Fibroblast of skin of left biceps (primary cell): ENCODE data around the gene RBP2.

Experiments used
- DNase-seq, 2 experiments: peaks; one replicate each; pipeline ENCODE4 v3.0.0-alpha.2; 2013; ENCODE audit warnings: low read depth in 2 of 2

RBP2 gene

DNA sequence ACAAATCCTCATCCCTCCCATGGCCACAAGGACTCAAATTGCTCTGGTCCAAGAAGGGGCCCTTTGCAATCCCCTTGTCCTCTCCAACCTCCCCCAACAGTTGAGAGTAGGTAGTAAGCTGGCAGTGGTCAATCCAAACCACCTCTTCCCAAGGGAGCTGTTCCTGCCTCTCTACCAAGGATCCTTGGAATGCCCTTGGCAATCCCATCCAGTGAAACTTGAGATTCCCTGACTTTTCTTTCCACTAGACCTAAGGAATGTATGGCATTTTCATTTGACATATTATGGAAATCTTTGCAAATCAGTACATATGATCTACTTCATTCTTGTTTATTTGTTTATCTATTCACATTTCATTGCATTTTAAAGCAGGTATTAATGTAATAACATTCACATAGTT is 4.8 kb upstream of the RBP2 start:
- no peak for DNase-seq

DNA sequence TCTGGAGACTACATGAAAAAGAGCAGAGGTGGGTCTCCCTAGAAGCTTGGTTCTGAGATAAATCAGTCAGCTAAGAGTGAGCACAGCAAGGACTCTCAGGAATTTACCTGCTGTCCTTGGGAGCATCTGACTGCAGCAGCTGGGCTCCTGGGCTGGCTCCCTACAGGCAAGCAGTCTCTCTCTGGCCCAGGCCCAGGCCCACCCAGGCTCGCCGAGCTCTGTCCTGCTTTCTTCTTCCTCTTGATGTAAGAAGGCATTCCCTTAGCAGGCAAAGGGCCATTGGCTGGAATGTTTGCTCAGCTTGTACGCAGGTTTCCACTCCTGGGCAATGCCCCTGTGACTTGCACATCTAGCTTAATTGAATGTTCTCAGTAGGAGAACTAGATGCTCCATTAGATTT is 4.3 kb upstream of the RBP2 start:
- no peak for DNase-seq

DNA sequence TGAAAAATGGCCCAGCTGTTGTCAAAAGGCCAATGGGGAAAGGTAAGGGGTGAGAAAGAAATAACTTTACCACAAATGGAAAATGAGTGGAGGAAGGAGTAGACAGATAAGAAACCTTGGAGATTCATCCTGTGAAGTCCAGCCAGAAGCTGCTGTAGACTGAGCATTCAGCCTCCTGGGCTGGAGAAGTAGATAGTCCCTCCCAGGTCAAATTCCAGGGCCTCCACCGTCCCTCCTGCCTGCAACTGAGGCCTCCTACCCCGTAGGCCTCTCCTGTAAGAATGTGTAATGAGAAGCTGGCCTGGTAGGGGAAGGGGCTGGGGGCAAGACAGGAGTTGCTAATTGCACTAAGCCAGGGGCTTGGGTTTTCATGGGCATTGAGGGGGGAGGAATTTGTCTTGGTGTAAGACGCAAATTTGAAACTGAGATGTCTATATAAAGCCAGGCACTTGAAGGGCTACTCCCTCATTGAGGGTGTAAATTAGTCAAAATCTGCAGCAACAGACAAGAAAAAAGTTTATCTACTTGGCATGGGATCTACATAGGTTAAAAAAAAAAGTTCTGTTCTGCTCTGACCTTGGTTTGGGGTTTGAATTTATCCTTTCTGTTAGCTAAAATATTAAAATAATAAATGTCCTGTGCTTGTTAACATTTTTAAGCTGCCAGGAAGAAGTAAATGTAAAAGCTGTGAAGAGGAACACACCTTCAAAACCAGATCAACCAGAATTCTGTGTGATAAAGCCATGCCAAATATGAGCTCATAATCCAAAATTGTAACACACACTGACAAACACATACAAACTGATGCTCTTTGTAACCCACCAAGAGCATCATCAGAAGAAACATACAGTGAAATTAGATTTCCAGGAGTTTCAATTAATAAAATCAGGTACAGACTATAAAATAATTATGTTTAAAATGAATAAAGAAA is 1.7 kb upstream of the RBP2 start:
- DNase-seq, result no peak

DNA sequence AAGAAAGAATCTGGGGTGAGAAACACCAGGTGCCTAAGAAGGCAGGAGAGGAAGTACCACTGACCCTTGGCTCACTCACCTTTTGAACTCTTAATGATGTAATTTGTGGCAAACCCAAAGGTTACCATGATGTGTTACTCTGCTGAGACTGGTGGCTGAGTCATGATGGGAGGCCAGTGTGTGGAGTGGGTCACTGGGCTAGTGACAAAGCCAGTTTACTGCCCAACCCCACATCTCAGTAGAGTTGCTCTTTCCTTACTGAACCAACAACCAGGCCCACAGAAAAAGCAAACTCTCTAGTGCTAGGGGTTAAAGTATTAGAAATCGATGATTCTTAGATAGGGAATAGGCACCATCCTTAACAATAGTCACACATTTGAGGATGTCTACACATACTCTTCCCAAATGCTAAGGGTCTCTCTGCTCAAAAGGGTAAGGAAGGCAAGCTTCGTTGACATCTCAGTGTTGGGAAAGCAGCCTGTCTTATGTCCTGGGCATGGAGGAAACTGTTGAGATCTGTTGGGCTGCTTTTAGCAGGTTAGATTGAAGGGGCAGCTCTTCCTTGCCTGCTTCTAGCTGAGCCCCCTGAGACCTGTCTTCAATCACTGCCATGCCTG is 3.1 kb downstream of the RBP2 start:
- DNase-seq, result no peak

DNA sequence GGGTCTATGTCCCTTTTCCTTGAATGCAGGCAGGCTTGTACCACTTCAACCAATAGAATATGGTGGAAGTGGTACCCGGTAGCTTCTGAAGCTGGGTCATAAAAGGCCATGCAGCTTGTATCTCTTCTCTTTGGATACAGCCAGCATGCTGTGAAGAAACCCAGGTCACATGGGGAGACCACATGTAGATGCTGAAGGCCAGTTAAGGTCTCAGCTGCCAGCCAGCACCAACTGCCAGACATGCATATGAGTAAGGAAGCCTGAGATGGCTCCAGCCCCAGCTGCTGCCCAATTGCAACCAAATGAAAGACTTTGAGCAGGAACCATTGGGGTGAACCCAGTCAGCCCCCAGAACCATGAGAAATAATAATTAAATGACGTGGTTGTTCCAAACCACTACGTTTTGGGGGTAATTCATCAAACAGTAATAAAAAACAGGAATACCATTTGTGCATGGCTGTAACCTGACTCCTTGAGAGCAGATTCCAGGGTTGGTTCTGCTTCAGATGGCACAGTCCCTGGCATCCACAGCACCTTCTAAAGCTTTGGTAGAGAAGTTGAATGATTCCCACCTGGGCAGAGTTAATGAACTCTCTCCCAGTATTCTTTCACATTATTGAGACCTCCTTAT is 3.8 kb downstream of the RBP2 start:
- DNase-seq, result no peak

DNA sequence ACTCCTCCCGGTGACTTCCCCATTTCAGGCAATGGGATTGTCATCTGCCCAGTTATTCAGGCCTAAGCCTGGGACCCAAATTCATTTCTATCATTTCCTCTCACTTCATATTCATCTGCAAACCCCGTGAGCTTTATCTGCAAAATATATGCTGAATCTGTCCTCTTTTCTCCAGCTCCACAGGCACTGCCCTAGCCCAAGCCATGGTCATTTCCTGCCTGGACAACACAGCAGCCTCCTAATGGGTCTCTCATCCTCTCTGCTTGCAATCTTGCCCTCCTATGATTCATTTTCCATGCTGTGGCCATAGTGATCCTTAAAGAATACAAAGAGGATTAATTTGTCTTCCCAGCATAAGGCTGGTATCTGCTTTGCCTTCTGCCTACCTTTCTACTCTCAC is 6.1 kb downstream of the RBP2 start:
- DNase-seq, result no peak

DNA sequence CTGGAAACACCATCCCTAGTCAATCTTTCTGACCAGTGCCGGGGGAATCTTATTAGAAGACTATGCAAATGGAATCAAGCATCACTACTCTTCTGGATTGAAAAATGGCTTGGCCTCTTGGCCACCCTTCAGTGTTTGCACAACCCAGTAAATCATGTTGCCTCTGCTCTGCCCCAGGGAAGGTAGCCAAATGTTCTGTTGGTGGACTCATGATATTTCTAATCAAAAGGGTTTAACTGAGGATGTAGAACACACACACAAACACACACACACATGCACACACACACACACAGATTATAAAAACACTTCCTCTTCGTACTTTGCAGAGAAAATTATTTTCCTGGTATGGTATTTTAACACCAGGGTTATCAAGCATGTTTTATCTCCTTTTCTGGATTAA is 7.9 kb downstream of the RBP2 start:
- DNase-seq, result no peak

DNA sequence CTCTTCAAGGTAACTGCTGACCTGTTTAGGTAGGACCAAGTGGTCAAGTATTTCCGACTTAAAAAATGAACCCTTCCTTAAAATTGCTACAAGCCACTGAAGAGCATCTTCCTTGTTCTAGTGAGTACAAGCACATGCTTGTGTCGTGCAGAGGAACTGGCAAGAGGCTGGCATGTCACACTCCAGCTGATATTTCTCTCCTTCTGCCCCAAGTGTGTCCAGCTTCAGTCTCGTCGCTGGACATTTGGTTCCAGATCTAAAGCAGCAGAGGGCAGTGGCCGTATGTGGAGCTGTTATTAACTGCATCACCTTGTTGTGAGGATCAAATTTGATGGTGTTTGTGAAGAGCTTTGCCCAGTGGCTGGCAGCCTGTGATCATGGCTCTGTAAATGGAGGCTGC is 10.0 kb downstream of the RBP2 start:
- no peak for DNase-seq

DNA sequence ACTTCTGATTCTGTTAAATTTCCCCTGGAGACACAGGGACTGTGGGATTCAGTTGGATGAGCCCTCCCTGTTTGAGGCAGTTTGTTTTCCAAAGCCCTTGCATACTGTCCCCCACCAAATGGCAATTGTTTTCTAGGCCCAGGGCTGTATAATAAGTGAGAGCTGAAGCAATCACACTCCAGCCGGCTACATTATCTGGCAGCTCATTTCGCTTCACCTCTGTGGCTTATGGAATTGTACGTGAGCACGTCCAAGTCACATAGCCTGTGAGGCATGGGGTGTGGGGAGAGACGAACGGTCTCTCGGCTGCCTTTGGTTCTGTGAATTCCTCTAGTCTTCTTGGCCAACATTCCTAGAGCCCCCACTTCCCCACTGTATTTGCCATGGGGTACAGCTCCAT is 10.7 kb downstream of the RBP2 start:
- DNase-seq, result no peak

DNA sequence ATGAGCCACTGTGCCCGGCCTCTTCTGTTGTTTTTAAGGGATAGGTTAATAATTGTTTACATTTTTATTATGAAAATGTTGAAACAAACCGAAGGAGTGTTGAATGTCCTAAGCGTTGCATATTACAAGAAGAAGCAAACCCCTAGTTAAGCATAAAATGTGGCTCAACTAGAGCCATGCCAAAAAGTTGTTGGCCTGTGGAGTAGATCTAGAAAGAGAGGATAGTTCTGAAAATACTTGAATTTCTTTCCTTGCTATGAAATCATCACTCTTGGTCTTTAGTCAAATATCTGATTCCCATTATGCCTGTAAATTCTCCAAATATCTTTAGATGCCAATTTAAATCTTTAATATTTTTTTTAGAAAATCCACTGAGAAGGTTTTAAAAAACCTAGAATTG is 12.8 kb downstream of the RBP2 start:
- DNase-seq, result no peak

DNA sequence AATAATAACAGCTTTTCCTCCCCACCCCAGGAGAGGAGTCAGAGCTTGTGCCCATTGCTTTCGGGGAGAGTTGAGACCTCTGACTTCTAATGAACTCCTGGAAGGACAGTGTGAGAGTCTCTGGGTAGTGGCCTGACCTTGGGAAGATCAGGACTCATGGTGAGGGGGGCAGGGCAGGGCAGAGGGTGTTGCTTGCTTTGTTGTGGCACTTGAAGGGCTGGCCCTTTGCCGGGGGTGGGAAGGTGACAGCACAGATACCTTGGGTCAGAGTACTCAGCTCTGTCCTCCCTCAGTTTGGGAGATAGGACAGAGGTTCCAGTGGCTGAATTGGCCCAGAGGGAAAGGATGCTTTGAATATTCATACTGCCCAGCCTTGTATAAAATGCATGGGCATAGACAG is 15.8 kb downstream of the RBP2 start:
- no peak for DNase-seq

DNA sequence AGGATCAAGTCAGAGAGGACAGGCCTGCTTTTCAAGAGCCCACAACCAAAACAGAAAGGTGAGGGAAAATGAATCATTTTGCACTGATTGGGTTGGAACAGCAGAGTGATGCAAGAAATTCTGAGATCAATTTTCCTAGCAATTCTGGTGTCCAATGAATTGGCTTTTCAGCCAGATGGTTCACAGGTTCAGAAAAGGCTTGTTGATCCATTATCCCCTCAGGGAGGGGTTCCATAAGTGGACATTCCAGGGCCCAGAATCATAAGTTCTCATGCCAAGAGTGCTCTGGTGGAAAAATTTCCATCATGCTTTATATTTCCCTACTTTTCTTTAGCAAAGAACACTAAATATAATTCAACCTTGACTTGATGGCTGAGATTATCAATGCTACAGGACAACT is 16.2 kb downstream of the RBP2 start:
- no peak for DNase-seq

DNA sequence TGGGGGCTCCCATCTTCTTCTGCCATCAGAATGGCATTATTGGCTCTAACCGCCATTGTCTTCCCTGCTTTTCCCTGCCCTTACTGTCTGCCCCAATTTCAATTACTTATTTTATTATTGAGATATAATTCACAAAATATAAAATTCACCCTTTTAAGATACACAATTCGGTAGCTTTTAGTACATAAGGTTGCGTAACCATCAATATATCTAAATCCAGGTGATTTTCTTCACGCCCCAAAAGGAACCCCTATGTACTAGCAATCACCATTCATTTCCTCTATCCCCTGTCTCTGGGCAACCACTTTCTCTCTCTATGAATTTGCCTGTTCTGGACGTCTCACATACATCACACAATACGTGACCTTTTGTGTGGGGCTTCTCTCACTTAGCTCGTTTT is 18.0 kb downstream of the RBP2 start:
- DNase-seq, result no peak

DNA sequence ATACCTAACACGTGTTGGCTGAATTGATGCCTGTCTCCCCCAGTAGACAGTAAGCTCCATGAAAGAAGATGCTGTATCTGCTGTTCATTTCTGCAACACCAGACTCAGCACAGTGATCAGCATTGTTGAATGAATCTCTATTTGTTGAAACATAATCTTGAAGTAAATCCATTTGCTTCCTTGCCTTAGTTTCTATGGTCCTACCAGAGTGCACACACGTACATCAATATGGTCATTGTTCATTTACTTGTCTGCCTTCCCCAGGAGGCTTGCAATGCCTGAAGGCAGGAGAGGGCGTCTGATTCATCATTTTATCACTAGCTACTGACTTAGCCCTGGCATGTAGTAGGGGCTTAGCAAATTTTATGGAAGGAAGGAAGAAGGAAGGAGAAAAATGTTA is 19.2 kb downstream of the RBP2 start:
- DNase-seq, result no peak

DNA sequence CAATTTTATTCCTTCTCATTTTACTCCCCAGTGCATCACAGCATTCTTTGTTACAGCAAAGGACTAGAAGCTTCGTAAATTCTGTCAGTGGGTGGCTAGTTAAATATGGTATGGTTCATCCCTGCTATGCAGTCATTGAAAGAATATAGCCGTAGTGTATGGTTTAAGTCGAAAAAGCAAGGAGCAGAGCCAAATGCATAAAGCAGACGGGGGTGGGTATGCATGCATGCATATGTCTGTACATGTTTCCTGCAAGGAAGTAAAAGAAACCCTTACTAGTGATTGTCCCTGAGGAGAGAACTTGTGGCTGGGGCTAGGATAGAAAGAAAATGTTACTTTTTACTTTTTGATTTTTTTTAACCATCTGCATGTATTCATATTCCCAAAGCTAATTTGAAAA is 19.9 kb downstream of the RBP2 start:
- DNase-seq, result no peak

DNA sequence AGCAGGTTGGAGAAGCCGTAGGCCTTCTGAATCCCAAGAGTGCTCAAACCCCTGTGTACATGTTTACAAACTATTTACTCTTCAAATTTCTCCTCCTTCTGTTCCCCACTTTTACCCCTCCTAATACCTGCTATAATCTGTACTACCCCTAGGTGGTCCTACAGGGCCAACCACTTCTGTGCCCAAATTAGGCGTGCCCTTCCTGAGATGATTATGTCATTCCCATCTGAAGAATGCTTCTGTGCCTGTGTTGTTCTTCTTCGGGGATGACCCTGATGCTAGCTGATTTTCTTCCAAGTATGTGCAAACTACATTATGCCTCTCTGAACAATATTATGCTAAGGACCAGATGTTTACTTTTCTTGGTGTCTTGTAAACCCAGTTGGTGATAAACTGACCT is 20.5 kb downstream of the RBP2 start:
- no peak for DNase-seq

DNA sequence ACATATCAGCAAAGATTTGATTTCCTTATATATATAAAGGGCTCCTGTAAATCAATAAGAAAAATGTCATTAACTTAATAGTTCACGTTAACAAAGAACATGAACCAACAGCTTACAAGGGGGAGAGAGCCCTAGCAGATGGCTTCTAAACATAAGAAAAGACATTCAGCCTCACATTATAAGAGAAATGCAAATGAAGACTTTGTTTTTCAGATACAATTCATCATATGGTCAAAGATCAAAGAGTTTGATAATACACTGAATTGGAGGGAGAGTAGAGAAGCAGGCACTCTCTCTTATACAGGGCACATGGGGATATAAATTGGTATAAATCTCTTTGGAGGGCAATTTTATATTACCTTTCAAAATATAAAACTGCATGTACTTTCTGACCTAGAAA is 21.1 kb downstream of the RBP2 start:
- DNase-seq, result no peak

DNA sequence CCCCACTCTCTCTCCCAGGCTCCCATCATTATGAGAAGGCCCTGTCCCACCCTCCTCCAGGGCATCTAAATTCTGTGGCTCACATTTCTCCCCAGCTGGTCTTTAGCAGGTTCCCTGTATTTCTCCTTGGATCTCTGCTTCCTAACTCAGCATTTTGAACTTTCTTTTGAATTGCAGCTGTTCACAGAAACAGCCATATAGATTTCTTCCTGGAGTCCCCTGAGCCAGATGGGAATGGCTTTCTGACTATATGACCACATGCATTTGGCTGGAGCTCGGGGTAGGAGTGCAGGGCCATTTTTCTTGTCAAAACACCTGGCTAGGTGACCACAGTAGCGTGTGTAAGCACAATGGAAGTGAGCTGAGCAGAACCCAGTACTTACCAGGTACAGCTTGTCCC is 22.0 kb downstream of the RBP2 start:
- DNase-seq, result no peak

DNA sequence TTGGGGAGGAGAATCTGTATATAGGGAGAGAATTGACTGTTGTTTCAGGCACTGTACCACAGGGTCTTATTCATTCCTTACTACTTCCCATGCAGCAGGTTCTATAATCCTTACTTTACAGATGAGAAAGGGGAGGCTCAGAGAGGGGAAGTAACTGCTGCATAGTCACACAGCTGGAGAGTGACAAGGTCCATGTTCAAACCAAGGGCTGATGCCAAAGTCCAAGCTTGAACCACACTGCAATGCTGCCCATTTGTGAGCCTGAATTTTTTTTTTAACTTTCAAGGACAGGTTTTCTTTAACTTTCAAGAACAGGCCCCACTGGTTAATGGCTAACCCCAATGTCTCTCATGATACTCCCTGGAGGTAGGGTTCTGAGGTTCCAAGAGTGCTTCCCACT is 26.2 kb downstream of the RBP2 start:
- DNase-seq, result no peak

DNA sequence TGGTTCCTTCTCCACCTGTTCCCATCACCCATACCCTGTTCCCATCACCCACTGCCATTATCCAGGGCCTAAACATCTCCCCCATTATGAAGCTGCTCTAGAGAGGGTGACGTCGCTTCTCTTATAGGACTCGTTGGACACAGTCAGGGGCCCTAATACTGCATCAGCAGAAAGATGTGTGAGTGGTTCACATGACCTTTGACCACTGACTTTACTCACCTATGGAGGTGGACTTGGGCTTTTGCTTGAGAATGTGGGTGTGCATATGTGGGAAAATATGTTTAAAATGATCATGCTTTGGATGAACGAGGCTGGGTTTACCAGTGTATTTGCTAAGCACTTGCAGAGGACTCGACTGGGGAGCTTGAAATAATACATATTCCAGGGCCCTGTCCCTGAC is 26.8 kb downstream of the RBP2 start:
- no peak for DNase-seq

DNA sequence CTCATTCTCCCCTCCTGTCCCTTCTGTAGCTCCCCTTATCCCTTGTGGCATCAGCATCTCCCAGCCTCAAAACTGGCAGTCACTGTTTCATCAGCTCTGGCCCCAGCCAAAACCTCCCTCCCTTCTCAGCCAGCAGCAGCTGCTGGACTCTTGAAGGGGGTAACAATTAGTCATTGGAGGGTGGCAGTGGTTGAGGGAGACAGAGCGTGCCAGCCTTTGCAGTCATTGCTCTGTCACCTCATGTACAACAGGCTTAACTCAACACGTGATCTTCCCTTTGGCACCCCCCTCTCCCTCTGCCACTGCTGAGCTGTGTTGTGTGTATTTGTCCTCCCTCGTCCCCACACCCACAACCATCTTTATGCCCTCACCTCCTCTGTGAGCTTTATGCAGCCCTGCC is 28.2 kb downstream of the RBP2 start:
- no peak for DNase-seq

DNA sequence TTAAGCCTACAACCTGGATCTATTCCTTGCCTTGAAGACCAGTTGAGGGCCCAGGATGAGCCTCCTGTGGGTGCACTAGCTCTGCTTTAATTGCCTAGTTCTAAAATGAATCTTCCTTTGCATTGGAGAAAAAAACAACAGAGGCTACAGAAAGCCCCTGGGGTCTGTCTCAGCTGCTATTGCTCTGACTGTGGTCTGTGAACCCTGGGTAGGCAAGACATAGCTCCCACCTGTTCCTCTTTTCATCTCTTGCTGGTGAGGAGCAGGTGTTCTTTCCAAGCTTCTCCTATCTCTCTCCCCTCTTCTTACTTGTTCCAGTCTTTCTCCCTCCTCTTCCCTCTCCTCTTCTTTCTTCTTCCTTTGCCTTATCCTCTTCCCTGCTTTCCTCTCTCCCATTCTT is 28.8 kb downstream of the RBP2 start:
- no peak for DNase-seq

DNA sequence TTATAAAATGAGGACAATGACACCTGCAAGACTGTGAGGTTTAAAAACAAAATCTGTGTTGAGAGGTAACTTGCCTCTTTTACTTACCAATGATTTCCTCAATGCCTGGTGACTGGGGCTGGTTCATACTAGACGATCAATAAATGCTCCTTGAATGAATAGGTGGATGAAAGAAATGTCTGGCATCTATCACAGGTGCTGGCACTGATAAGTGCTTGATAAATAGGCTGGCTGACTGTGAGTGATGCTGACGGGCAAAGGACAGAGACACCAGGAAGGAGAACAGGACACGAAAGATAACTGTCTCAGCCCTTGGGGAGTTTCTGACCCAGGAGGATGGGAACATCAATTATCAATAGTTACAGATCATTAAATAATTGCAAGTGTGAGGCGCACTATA is 31.9 kb downstream of the RBP2 start:
- DNase-seq, result no peak
